GM12891 (cell line): Measurements from ENCODE around the gene REV1.

ENCODE experiments used
- POLR2A ChIP-seq: IDR thresholded peaks from 2 replicates; pipeline ENCODE4 v1.6.1; 2011; ENCODE audit warnings: low read depth, low read length, control low read depth
- POLR2AphosphoS5 ChIP-seq: IDR thresholded peaks from 2 replicates; pipeline ENCODE4 v1.6.1; 2011; ENCODE audit warnings: low read depth, low read length, control low read depth
- POU2F2 ChIP-seq: IDR thresholded peaks from 2 replicates; pipeline ENCODE4 v1.6.1; 2011; ENCODE audit warnings: low read depth, mild to moderate bottlenecking, control low read depth, low read length, moderate library complexity
- SPI1 ChIP-seq: IDR thresholded peaks from 2 replicates; pipeline ENCODE4 v1.6.1; 2011; ENCODE audit warnings: low read depth, low read length, control low read depth
- TAF1 ChIP-seq: IDR thresholded peaks from 2 replicates; pipeline ENCODE4 v1.6.1; 2011; ENCODE audit warnings: low read depth, low read length, control low read depth

DNA sequence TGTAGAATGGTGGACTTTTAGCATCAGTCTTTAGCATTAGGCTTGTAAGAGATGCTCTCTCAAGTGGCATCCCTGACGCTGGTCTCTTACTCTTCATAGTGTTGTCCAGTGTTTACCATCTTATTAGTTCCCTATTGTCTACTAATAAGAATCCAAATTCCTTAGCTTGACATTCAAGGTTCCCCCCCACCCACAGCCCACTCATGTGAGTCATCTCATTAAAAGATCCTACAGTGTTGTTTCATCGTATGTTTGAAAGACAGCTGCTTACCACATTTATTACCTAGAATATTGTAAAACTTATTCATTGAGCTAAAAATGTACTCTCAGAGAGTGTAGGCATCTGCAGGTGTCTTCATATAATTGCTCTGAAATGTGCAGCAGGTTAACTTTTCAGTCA lies 124.2 kb downstream of the REV1 start:
- TF ChIP-seq POU2F2 (no peak), POLR2A (no peak), POLR2AphosphoS5 (no peak), TAF1 (no peak), SPI1 (no peak)
